Natural killer cell (primary cell): ENCODE measurements around the gene MEIS2. TPM values are rescaled to one million over a fixed set of nuclear protein-coding genes. Genes with fewer than 3 reads are reported as not detected.
A peak's percentile ranks its signal among the peaks of the same experiment; 100 is the strongest.

ENCODE experiments used
- ATAC-seq, 3 donors: fragments of 150-1000 bp in 2 of 3; fragments of 200-7000 bp in 1 of 3; cut with Tn5 transposase; 1 replicate in 1 of 3; 2 replicates in 2 of 3; pipeline ENCODE4 v1.10.0; 2021; ENCODE audit warnings: mild to moderate bottlenecking in 2 of 3, moderate library complexity in 2 of 3
- DNase-seq, 2 donors: peaks; one replicate each; pipeline versions ENCODE4 v3.0.0 to v3.0.0-alpha.2; 2013 to 2021; ENCODE audit warnings: mixed read lengths in 1 of 2
- H3K27ac ChIP-seq: one replicate; pipeline ENCODE4 v1.5.1; 2013; ENCODE audit warnings: mild to moderate bottlenecking, low read length
- H3K27me3 ChIP-seq: one replicate; pipeline ENCODE4 v1.6.1; 2013; ENCODE audit warnings: low read length; ENCODE audit not compliant: control insufficient read depth, insufficient read depth
- H3K36me3 ChIP-seq: one replicate; pipeline ENCODE4 v1.6.1; 2013; ENCODE audit warnings: low read length; ENCODE audit not compliant: control insufficient read depth, insufficient read depth
- H3K4me1 ChIP-seq: one replicate; pipeline ENCODE4 v1.6.1; 2013; ENCODE audit warnings: low read length; ENCODE audit not compliant: control insufficient read depth, insufficient read depth
- H3K4me3 ChIP-seq: one replicate; pipeline ENCODE4 v1.5.1; 2013; ENCODE audit warnings: low read length
- H3K9me3 ChIP-seq: one replicate; pipeline ENCODE4 v1.6.1; 2013; ENCODE audit warnings: low read length; ENCODE audit not compliant: control insufficient read depth, insufficient read depth
- H3K27ac Mint-ChIP-seq, 2 donors: one replicate each; pipeline ENCODE4 v1.8.0; 2022; ENCODE audit warnings: mild to moderate bottlenecking in 2 of 2, mixed read lengths in 2 of 2, moderate library complexity in 1 of 2
- H3K27me3 Mint-ChIP-seq, 2 donors: one replicate each; pipeline ENCODE4 v1.8.0; 2022; ENCODE audit warnings: low read depth in 2 of 2, mixed read lengths in 2 of 2
- H3K36me3 Mint-ChIP-seq: one replicate; pipeline ENCODE4 v1.8.0; 2022; ENCODE audit warnings: mixed read lengths
- H3K4me1 Mint-ChIP-seq, 2 donors: one replicate each; pipeline ENCODE4 v1.8.0; 2022; ENCODE audit warnings: mixed read lengths in 2 of 2
- H3K4me3 Mint-ChIP-seq: one replicate; pipeline ENCODE4 v1.8.0; 2022; ENCODE audit warnings: mild to moderate bottlenecking, moderate library complexity, mixed read lengths
- H3K9me3 Mint-ChIP-seq, 2 donors: one replicate each; pipeline ENCODE4 v1.8.0; 2022; ENCODE audit warnings: mixed read lengths in 2 of 2
- CTCF ChIP-seq: fragments of 200-600 bp; IDR thresholded peaks from one replicate; pipeline ENCODE4 v1.8.0; 2022; ENCODE audit warnings: antibody characterized with exemption
- WGBS: methylation state at CpG from one replicate; pipeline ENCODE4 v1.1.7; 2013; ENCODE audit warnings: missing lambda C conversion rate; ENCODE audit not compliant: insufficient coverage; 5-methylcytosine and 5-hydroxymethylcytosine counted together
- intact Hi-C: fragments of 100-400 bp; cut with micrococcal nuclease; formaldehyde crosslinking; loops from one replicate; pipeline ENCODE4 v1.14.2; 2022
- total RNA-seq, 4 donors: library from RNA; stranded (reverse); fragments of 120-200 nt in 1 of 4; gene quantifications; one replicate each; pipeline versions ENCODE4 v1.2.3 to v1.2.4, GENCODE V29; 2013 to 2022

MEIS2 gene
- total RNA-seq, 3 donors from 2014 or later (not counting 1 experiment from before 2014, with no cell fraction given) = 0.35 TPM; not detected in 2

DNA sequence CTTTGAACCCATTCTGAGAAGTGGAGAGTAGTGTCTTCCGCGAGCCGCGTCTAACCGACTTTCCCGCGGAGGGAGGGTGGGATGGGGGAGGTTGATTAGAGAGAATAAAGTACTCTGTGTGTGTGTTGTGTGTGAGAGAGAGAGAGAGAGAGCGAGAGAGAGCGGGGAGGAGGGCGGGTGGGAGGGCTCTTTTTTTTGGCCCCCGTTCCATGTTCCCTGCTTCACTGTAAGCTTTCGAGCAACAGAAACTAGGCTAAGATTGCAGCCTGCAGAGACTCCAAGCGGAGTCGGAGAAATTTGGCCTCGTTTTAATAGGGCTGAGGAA, 1.6 kb upstream of the MEIS2 start:
- no peak overlapping the region for H3K4me3 ChIP-seq
- peaks cover 56% of the 10 kb centered on the region for H3K27me3 ChIP-seq
- peaks cover 40 to 53% of the 10 kb centered on the region in 2 donors for H3K4me1 Mint-ChIP-seq

DNA sequence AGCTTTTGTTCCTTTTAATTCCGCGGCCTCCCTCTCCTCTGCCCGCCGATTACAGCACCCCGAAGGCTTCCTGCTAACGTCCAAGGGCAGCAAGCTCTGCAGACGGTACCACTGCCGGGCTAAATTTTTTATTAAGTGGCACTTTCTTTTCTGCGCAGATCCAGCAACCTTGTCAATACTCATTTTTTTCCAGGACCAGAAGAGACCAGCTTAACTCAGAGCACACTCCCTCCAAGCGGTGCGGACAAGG, 542 bp upstream of the MEIS2 start:
- H3K4me1 ChIP-seq = peaks cover 45% of the 10 kb centered on the region
- H3K9me3 ChIP-seq = peaks cover 4% of the 10 kb centered on the region
- H3K27ac ChIP-seq = no peak overlapping the region
- ATAC-seq = peak; percentile 21 to 29 (median 26)
- no peaks in the 10 kb centered on the region for H3K36me3 ChIP-seq
- peaks cover 57% of the 10 kb centered on the region for H3K27me3 ChIP-seq
- H3K36me3 Mint-ChIP-seq = peaks cover 8% of the 10 kb centered on the region
- H3K4me3 ChIP-seq = peak overlapping the region; percentile 42
- intact Hi-C loops = loop anchor here (10.0 kb wide), 1 partner anchor 216 kb away; no protein-coding TSS in a partner anchor
- H3K27me3 Mint-ChIP-seq = peaks cover 57 to 65% of the 10 kb centered on the region in 2 donors
- peak in 1 of 2 donors; percentile 19 for DNase-seq
- WGBS = 0% methylated on average over 11 of the region's 11 CpGs
- TF ChIP-seq CTCF = no peak
- H3K4me1 Mint-ChIP-seq = peaks cover 44 to 61% of the 10 kb centered on the region in 2 donors
- H3K4me3 Mint-ChIP-seq = peak overlapping the region; percentile 92
- H3K9me3 Mint-ChIP-seq = peaks cover 0 to 6% of the 10 kb centered on the region in 2 donors
- H3K27ac Mint-ChIP-seq = peak overlapping the region; percentile 72 to 83

More for the DNA sequence above, 1.6 kb upstream of the MEIS2 start:
- Histone ChIP-seq H3K9me3 (no peaks in the 10 kb centered on the region), H3K36me3 (no peaks in the 10 kb centered on the region), H3K4me1 (peaks cover 45% of the 10 kb centered on the region), H3K27ac (no peak overlapping the region)
- Mint-ChIP-seq H3K4me3 (peak overlapping the region; percentile 92), H3K9me3 (peaks cover 0 to 9% of the 10 kb centered on the region in 2 donors), H3K27ac (no peak overlapping the region), H3K36me3 (peaks cover 15% of the 10 kb centered on the region), H3K27me3 (peaks cover 59 to 64% of the 10 kb centered on the region in 2 donors)
- no peak for TF ChIP-seq CTCF
- ATAC-seq (no peak), DNase-seq (no peak)
- WGBS = 7% methylated on average over 15 of the region's 15 CpGs
- intact Hi-C loops = loop anchor here (10.0 kb wide), 1 partner anchor 217 kb away; no protein-coding TSS in a partner anchor

DNA sequence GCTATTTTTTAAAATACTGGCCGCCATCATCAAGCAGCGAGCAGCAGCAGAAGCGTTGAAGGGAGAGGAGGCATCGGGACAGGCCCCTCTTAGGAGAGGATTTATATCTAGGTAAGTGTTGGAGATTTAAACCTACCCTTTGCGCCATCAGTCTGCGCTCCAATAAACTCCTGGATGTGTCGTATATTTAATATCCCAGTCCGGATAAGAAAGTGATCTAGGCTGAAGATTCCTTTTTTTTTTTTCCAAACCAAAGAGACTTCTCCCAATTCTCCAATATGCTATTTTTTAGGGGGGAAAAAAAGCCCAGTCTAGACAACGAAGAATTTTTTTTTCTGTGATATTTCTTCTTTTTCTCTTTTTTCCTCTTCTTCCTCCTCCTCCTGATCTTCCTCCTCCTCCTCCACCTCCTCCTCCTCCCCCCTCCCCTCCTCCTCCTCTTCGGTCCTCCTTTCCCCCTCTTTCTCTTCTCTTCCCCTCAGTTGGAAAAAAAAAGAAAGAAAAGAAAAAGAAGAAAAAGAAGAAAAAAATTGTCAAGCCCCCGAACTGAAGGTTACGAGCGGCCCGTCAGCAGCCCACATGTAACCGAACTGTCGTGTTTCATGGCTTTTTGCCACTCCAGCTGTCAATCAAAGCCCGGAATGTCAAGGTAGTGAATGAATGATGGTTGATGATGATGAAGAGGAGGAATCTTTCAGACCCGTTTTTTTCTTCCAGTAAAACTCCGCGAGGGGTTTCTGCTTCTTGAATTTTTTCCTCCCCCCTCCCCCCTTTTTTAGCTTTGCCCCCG, 835 bp downstream of the MEIS2 start:
- H3K27ac ChIP-seq = no peak overlapping the region
- peaks cover 57 to 60% of the 10 kb centered on the region in 2 donors for H3K27me3 Mint-ChIP-seq
- H3K27ac Mint-ChIP-seq = peak overlapping the region; percentile 72 to 83
- H3K4me3 ChIP-seq = peak overlapping the region; percentile 42
- no peak for DNase-seq
- peaks cover 4% of the 10 kb centered on the region for H3K9me3 ChIP-seq
- peak in 2 of 3 donors; percentile 8 to 16 for ATAC-seq
- H3K36me3 ChIP-seq = no peaks in the 10 kb centered on the region
- peaks cover 0 to 6% of the 10 kb centered on the region in 2 donors for H3K9me3 Mint-ChIP-seq
- H3K4me1 Mint-ChIP-seq = peaks cover 44 to 61% of the 10 kb centered on the region in 2 donors
- intact Hi-C loops = loop anchor here (10.0 kb wide), 1 partner anchor 215 kb away; no protein-coding TSS in a partner anchor
- 7% methylated on average over 12 of the region's 21 CpGs for WGBS
- H3K4me3 Mint-ChIP-seq = peak overlapping the region; percentile 92
- peaks cover 45% of the 10 kb centered on the region for H3K4me1 ChIP-seq
- H3K27me3 ChIP-seq = peaks cover 55% of the 10 kb centered on the region
- TF ChIP-seq CTCF = no peak
- H3K36me3 Mint-ChIP-seq = peaks cover 8% of the 10 kb centered on the region
